HCT116 (cell line): ENCODE measurements around the gene RPL4. TPM values are rescaled to one million over a fixed set of nuclear protein-coding genes. Genes with fewer than 3 reads are reported as not detected.

ENCODE experiments used
- ATAC-seq: fragments of 200-7000 bp; cut with Tn5 transposase; 2 replicates; pipeline ENCODE4 v1.9.1; 2020; ENCODE audit warnings: mild to moderate bottlenecking, moderate library complexity
- BruUV-seq: library from RNA; stranded (reverse); fragments of 400-500 nt; replicated peaks from 2 replicates; lab custom pipeline; 2021; lab: Mats Ljungman, UMichigan
- CTCF ChIA-PET: fragments of 300-600 bp; sonication (Branson Sonifier 250); formaldehyde crosslinking; loops from one replicate; lab custom pipeline; 2021; ENCODE audit warnings: antibody characterized with exemption; lab: Charles Lee
- POLR2A ChIA-PET: fragments of 300-600, 350-600 bp; sonication (Branson Sonifier 250); formaldehyde crosslinking; loops from one replicate; lab custom pipeline; 2021; ENCODE audit warnings: antibody characterized with exemption; lab: Charles Lee
- RAD21 ChIA-PET, 2 experiments: fragments of 300-600 bp; sonication (Branson Sonifier 250); formaldehyde crosslinking; loops; one replicate each; lab custom pipeline; 2023; ENCODE audit warnings: low total read pairs in 2 of 2; ENCODE audit not compliant: uncharacterized antibody in 2 of 2, unreplicated experiment in 2 of 2, low non-redundant PET in 1 of 2; lab: Charles Lee
- DNase-seq: peaks from one replicate; pipeline ENCODE4 v3.0.0-alpha.2; 2010; ENCODE audit warnings: low read depth, low spot score
- H2AFZ ChIP-seq: fragments of 200-600 bp; shearing (Covaris generic), sonication (generic); 2 replicates; pipeline ENCODE4 v1.6.1; 2017; ENCODE audit warnings: low read depth, mixed run types, mixed read lengths, antibody characterized with exemption, low read length; ENCODE audit not compliant: poor library complexity, severe bottlenecking
- H3K27ac ChIP-seq: 2 replicates; pipeline ENCODE4 v1.5.1; 2012; ENCODE audit warnings: low read depth, low read length
- H3K27me3 ChIP-seq: fragments of 200-600 bp; sonication (generic); 2 replicates; pipeline ENCODE4 v1.6.1; 2016; ENCODE audit warnings: mixed run types, low read length, mixed read lengths; ENCODE audit not compliant: insufficient read depth
- H3K36me3 ChIP-seq, 2 experiments: fragments of 200-500 bp in 1 of 2; fragments of 200-600 bp in 1 of 2; sonication (Bioruptor generic) in 1 of 2; sonication (generic) in 1 of 2; 2 replicates each; pipeline versions ENCODE4 v1.5.1 to v1.6.1; 2014 to 2016; ENCODE audit warnings: low read length in 2 of 2, inconsistent platforms in 1 of 2, mixed read lengths in 1 of 2, mixed run types in 1 of 2; ENCODE audit not compliant: insufficient read depth in 2 of 2, control insufficient read depth in 1 of 2
- H3K4me1 ChIP-seq, 2 experiments: fragments of 200-600 bp in 1 of 2; sonication (generic) in 1 of 2; 2 replicates each; pipeline versions ENCODE4 v1.5.1 to v1.6.1; 2012 to 2017; ENCODE audit warnings: low read length in 2 of 2, inconsistent platforms in 1 of 2, mild to moderate bottlenecking in 1 of 2, mixed read lengths in 1 of 2, mixed run types in 1 of 2, moderate library complexity in 1 of 2; ENCODE audit not compliant: insufficient read depth in 2 of 2, control insufficient read depth in 1 of 2
- H3K4me2 ChIP-seq: fragments of 200-600 bp; sonication (generic); 2 replicates; pipeline ENCODE4 v1.6.1; 2017; ENCODE audit warnings: mixed run types, low read length, mixed read lengths
- H3K4me3 ChIP-seq, 2 experiments: fragments of 200-600 bp in 1 of 2; sonication (generic) in 1 of 2; replicated peaks in 1 of 2; 2 replicates each; pipeline ENCODE4 v1.5.1; 2011 to 2016; ENCODE audit warnings: low read length in 2 of 2, control low read depth in 1 of 2, low read depth in 1 of 2, mild to moderate bottlenecking in 1 of 2, mixed read lengths in 1 of 2, mixed run types in 1 of 2
- H3K79me2 ChIP-seq: fragments of 200-600 bp; sonication (generic); 2 replicates; pipeline ENCODE4 v1.6.1; 2017; ENCODE audit warnings: mild to moderate bottlenecking, mixed run types, low read length, moderate library complexity, mixed read lengths; ENCODE audit not compliant: insufficient read depth
- H3K9ac ChIP-seq: fragments of 200-600 bp; sonication (generic); 2 replicates; pipeline ENCODE4 v1.6.1; 2016; ENCODE audit warnings: low read length, mixed read lengths
- H3K9me2 ChIP-seq: fragments of 200-600 bp; sonication (generic), shearing (Covaris generic); 2 replicates; pipeline ENCODE4 v1.6.1; 2017; ENCODE audit warnings: mixed run types, mild to moderate bottlenecking, moderate library complexity; ENCODE audit not compliant: insufficient read depth
- H3K9me3 ChIP-seq, 2 experiments: fragments of 200-500 bp in 1 of 2; fragments of 200-600 bp in 1 of 2; sonication (Bioruptor generic) in 1 of 2; sonication (generic) in 1 of 2; 2 replicates each; pipeline ENCODE4 v1.6.1; 2014 to 2017; ENCODE audit warnings: low read length in 2 of 2, mixed read lengths in 2 of 2, inconsistent platforms in 1 of 2, low read depth in 1 of 2, mild to moderate bottlenecking in 1 of 2, mixed run types in 1 of 2, moderate library complexity in 1 of 2; ENCODE audit not compliant: control insufficient read depth in 1 of 2, insufficient read depth in 1 of 2
- H4K20me1 ChIP-seq: fragments of 200-600 bp; sonication (generic), shearing (Covaris generic); 2 replicates; pipeline ENCODE4 v1.6.1; 2017; ENCODE audit warnings: mixed run types, mild to moderate bottlenecking, moderate library complexity; ENCODE audit not compliant: insufficient read depth
- CBX3 ChIP-seq: IDR thresholded peaks from 2 replicates; pipeline ENCODE4 v1.6.1; 2012; ENCODE audit warnings: low read depth
- CEBPB ChIP-seq: IDR thresholded peaks from 2 replicates; pipeline ENCODE4 v1.6.1; 2012; ENCODE audit warnings: low read depth
- EGR1 ChIP-seq: IDR thresholded peaks from 2 replicates; pipeline ENCODE4 v1.6.1; 2012; ENCODE audit warnings: low read depth
- ELF1 ChIP-seq: IDR thresholded peaks from 2 replicates; pipeline ENCODE4 v1.6.1; 2012; ENCODE audit warnings: low read depth, borderline replicate concordance
- EZH2 ChIP-seq: fragments of 200-600 bp; sonication (generic); IDR thresholded peaks from 2 replicates; pipeline ENCODE4 v1.6.1; 2017; ENCODE audit warnings: antibody characterized with exemption, mixed run types
- FOSL1 ChIP-seq: IDR thresholded peaks from 2 replicates; pipeline ENCODE4 v1.6.1; 2012; ENCODE audit warnings: low read depth
- JUND ChIP-seq: IDR thresholded peaks from 2 replicates; pipeline ENCODE4 v1.6.1; 2012
- POLR2A ChIP-seq: IDR thresholded peaks from 2 replicates; pipeline ENCODE4 v1.7.0; 2011; ENCODE audit warnings: borderline replicate concordance; ENCODE audit not compliant: insufficient read depth, insufficient read length; ENCODE audit errors: extremely low read depth
- RAD21 ChIP-seq: IDR thresholded peaks from 2 replicates; pipeline ENCODE4 v1.6.1; 2012; ENCODE audit warnings: low read depth, mild to moderate bottlenecking
- SIN3A ChIP-seq: IDR thresholded peaks from 2 replicates; pipeline ENCODE4 v1.6.1; 2012; ENCODE audit warnings: low read depth
- SP1 ChIP-seq: IDR thresholded peaks from 2 replicates; pipeline ENCODE4 v1.6.1; 2012; ENCODE audit warnings: low read depth
- TCF7L2 ChIP-seq: IDR thresholded peaks from 2 replicates; pipeline ENCODE4 v1.7.0; 2011; ENCODE audit warnings: borderline replicate concordance, inconsistent platforms; ENCODE audit not compliant: insufficient read depth, insufficient read length; ENCODE audit errors: extremely low read depth
- ZBTB33 ChIP-seq: IDR thresholded peaks from 2 replicates; pipeline ENCODE4 v1.6.1; 2011; ENCODE audit warnings: mild to moderate bottlenecking, low read length, moderate library complexity; ENCODE audit not compliant: insufficient replicate concordance; ENCODE audit errors: extremely low read depth
- ZFX ChIP-seq: fragments of 450-650 bp; IDR thresholded peaks from 2 replicates; pipeline ENCODE4 v1.6.1; 2017
- ZNF274 ChIP-seq: fragments of 200-500 bp; sonication (Bioruptor generic); IDR thresholded peaks from 2 replicates; pipeline ENCODE4 v1.6.1; 2014; ENCODE audit warnings: mild to moderate bottlenecking, low read depth, low read length, inconsistent platforms
- intact Hi-C: fragments of 100-400 bp; cut with micrococcal nuclease; formaldehyde crosslinking; loops from 2 replicates; pipeline ENCODE4 v1.10.0; 2022
- total RNA-seq: library from RNA; stranded (reverse); gene quantifications from one replicate; pipeline ENCODE4 v1.2.1, GENCODE V29; 2021; ENCODE audit not compliant: unreplicated experiment
- TF ChIP-seq, protein P1 (sequence below): IDR thresholded peaks from 2 replicates; pipeline ENCODE4 v1.6.1; 2012
- TF ChIP-seq, protein P2 (sequence below): IDR thresholded peaks from 2 replicates; pipeline ENCODE4 v1.6.1; 2012; ENCODE audit warnings: low read depth
- TF ChIP-seq, protein P3 (sequence below): IDR thresholded peaks from 2 replicates; pipeline ENCODE4 v1.6.1; 2012
- TF ChIP-seq, protein P4 (sequence below), 3 experiments: fragments of 200-600 bp in 1 of 3; sonication (generic) in 1 of 3; IDR thresholded peaks in 2 of 3; conservative IDR thresholded peaks in 1 of 3; 2 replicates each; pipeline ENCODE4 v1.5.1; 2012 to 2017; ENCODE audit warnings: low read depth in 2 of 3, low read length in 2 of 3, antibody characterized with exemption in 1 of 3, borderline replicate concordance in 1 of 3, control low read depth in 1 of 3, mild to moderate bottlenecking in 1 of 3, mixed read lengths in 1 of 3, mixed run types in 1 of 3, moderate library complexity in 1 of 3; ENCODE audit not compliant: insufficient read depth in 1 of 3

The RPL4 gene
- total RNA-seq, 1 experiment from 2014 or later: 3,818 TPM

GRCh38 chr15:66474135-66474534 lies 30.5 kb downstream of the RPL4 start:
- Histone ChIP-seq H3K9me3 (no peaks in the 10 kb centered on the region), H2AFZ (no peak overlapping the region), H3K4me3 (no peak overlapping the region), H3K9me2 (no peaks in the 10 kb centered on the region), H3K9ac (no peak overlapping the region), H3K27me3 (no peaks in the 10 kb centered on the region), H3K27ac (no peak overlapping the region), H3K79me2 (no peaks in the 10 kb centered on the region), H3K36me3 (no peaks in the 10 kb centered on the region), H3K4me2 (no peak overlapping the region), H3K4me1 (peaks cover 11 to 22% of the 10 kb centered on the region in 2 experiments; a peak in 3 of 4 replicates), H4K20me1 (no peaks in the 10 kb centered on the region)
- ATAC-seq (no peak), DNase-seq (no peak)
- BruUV-seq: no TSS peak
- POLR2A ChIA-PET: no interaction called here
- RAD21 ChIA-PET: no interaction called here
- intact Hi-C loops: no loop called here
- CTCF ChIA-PET: no interaction called here
- TF ChIP-seq RAD21 (no peak), TCF7L2 (no peak), FOSL1 (no peak), ZBTB33 (no peak), POLR2A (no peak), ZFX (no peak), ZNF274 (no peak), EGR1 (no peak), JUND (no peak), SP1 (no peak), ELF1 (no peak), CBX3 (no peak), CEBPB (no peak), SIN3A (no peak), EZH2 (no peak)
- TF ChIP-seq, protein P1, sequence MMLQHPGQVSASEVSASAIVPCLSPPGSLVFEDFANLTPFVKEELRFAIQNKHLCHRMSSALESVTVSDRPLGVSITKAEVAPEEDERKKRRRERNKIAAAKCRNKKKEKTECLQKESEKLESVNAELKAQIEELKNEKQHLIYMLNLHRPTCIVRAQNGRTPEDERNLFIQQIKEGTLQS: no peak
- TF ChIP-seq, protein P2, sequence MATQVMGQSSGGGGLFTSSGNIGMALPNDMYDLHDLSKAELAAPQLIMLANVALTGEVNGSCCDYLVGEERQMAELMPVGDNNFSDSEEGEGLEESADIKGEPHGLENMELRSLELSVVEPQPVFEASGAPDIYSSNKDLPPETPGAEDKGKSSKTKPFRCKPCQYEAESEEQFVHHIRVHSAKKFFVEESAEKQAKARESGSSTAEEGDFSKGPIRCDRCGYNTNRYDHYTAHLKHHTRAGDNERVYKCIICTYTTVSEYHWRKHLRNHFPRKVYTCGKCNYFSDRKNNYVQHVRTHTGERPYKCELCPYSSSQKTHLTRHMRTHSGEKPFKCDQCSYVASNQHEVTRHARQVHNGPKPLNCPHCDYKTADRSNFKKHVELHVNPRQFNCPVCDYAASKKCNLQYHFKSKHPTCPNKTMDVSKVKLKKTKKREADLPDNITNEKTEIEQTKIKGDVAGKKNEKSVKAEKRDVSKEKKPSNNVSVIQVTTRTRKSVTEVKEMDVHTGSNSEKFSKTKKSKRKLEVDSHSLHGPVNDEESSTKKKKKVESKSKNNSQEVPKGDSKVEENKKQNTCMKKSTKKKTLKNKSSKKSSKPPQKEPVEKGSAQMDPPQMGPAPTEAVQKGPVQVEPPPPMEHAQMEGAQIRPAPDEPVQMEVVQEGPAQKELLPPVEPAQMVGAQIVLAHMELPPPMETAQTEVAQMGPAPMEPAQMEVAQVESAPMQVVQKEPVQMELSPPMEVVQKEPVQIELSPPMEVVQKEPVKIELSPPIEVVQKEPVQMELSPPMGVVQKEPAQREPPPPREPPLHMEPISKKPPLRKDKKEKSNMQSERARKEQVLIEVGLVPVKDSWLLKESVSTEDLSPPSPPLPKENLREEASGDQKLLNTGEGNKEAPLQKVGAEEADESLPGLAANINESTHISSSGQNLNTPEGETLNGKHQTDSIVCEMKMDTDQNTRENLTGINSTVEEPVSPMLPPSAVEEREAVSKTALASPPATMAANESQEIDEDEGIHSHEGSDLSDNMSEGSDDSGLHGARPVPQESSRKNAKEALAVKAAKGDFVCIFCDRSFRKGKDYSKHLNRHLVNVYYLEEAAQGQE: no peak
- TF ChIP-seq, protein P3, sequence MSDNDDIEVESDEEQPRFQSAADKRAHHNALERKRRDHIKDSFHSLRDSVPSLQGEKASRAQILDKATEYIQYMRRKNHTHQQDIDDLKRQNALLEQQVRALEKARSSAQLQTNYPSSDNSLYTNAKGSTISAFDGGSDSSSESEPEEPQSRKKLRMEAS: no peak
- TF ChIP-seq, protein P4, sequence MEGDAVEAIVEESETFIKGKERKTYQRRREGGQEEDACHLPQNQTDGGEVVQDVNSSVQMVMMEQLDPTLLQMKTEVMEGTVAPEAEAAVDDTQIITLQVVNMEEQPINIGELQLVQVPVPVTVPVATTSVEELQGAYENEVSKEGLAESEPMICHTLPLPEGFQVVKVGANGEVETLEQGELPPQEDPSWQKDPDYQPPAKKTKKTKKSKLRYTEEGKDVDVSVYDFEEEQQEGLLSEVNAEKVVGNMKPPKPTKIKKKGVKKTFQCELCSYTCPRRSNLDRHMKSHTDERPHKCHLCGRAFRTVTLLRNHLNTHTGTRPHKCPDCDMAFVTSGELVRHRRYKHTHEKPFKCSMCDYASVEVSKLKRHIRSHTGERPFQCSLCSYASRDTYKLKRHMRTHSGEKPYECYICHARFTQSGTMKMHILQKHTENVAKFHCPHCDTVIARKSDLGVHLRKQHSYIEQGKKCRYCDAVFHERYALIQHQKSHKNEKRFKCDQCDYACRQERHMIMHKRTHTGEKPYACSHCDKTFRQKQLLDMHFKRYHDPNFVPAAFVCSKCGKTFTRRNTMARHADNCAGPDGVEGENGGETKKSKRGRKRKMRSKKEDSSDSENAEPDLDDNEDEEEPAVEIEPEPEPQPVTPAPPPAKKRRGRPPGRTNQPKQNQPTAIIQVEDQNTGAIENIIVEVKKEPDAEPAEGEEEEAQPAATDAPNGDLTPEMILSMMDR (IDR thresholded peaks at IDR 0.05 in 2 of 3, conservative IDR thresholded peaks at IDR 0.05 in 1 of 3; ENCODE audit: borderline replicate concordance in 1 of 3, insufficient read depth in 1 of 3, low read depth in 2 of 3, low read length in 2 of 3): no peak
